ENCODE results near the gene PARD3B.

The PARD3B gene

GRCh38 chr2:205283736-205284270, 738.5 kb downstream of the PARD3B start:
- TF ChIP-seq, protein P1, sequence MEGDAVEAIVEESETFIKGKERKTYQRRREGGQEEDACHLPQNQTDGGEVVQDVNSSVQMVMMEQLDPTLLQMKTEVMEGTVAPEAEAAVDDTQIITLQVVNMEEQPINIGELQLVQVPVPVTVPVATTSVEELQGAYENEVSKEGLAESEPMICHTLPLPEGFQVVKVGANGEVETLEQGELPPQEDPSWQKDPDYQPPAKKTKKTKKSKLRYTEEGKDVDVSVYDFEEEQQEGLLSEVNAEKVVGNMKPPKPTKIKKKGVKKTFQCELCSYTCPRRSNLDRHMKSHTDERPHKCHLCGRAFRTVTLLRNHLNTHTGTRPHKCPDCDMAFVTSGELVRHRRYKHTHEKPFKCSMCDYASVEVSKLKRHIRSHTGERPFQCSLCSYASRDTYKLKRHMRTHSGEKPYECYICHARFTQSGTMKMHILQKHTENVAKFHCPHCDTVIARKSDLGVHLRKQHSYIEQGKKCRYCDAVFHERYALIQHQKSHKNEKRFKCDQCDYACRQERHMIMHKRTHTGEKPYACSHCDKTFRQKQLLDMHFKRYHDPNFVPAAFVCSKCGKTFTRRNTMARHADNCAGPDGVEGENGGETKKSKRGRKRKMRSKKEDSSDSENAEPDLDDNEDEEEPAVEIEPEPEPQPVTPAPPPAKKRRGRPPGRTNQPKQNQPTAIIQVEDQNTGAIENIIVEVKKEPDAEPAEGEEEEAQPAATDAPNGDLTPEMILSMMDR (IDR thresholded peaks at IDR 0.05; ENCODE audit: insufficient read depth, low read length, poor library complexity, severe bottlenecking): no peak
- H3K36me3 ChIP-seq (ENCODE audit: control insufficient read depth, insufficient read depth, low read length): no peaks in the 10 kb centered on the region
- no peaks in the 10 kb centered on the region for H3K27me3 ChIP-seq (replicated peaks; ENCODE audit: control insufficient read depth, insufficient read depth, low read length)
- H3K4me3 ChIP-seq (replicated peaks; ENCODE audit: low read depth, low read length): no peak overlapping the region
- no peak for DNase-seq (ENCODE audit: extremely low read depth, insufficient read length)

GRCh38 chr2:205284334-205284733, 739.1 kb downstream of the PARD3B start:
- DNase-seq (ENCODE audit: extremely low read depth, insufficient read length): no peak
- TF ChIP-seq, protein P1 (IDR thresholded peaks at IDR 0.05; ENCODE audit: insufficient read depth, low read length, poor library complexity, severe bottlenecking): no peak
- H3K27me3 ChIP-seq (replicated peaks; ENCODE audit: control insufficient read depth, insufficient read depth, low read length): no peaks in the 10 kb centered on the region
- H3K36me3 ChIP-seq (ENCODE audit: control insufficient read depth, insufficient read depth, low read length): no peaks in the 10 kb centered on the region
- H3K4me3 ChIP-seq (replicated peaks; ENCODE audit: low read depth, low read length): no peak overlapping the region

DNA sequence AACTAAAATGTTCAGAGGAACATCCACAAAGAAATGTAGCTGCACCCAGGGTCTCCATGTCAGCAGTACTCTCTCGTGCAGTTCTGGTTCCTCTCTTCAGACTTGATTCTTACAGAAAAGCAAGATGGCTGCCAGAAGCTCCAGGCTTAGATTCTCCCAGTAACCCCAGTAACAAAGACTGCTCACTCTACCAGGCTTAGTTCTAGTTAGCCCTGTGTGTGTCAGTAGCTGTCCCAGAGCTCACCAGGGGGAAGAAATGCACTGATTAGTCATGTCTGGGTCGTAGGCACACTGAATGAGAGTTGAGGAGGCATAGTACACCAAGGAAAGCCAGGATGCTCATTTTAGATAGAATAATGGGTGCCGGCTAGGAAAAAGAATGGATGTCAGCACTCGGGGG, 742.0 kb downstream of the PARD3B start:
- H3K27me3 ChIP-seq (replicated peaks; ENCODE audit: control insufficient read depth, insufficient read depth, low read length): no peaks in the 10 kb centered on the region
- no peak for DNase-seq (ENCODE audit: extremely low read depth, insufficient read length)
- TF ChIP-seq, protein P1 (IDR thresholded peaks at IDR 0.05; ENCODE audit: insufficient read depth, low read length, poor library complexity, severe bottlenecking): no peak

DNA sequence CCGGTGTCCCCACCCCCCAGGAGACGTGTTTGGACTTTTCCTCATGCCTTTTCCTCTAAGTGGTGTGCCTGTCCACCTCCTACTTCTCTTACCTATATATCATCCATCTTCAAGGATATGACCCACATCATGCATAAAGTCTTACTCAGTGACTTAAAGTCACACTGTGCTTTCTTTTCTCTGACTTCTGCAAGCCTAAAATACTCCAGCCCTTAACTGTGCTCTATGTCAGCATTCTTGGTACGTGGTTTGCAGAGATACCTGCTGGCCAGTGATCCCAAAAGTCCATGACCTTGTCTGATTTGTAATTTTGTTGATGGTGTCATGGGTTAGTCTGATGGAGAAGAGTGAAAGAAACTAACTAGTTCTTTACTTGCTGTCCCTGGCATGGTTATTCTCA, 743.4 kb downstream of the PARD3B start:
- no peaks in the 10 kb centered on the region for H3K27me3 ChIP-seq (replicated peaks; ENCODE audit: control insufficient read depth, insufficient read depth, low read length)
- no peak for DNase-seq (ENCODE audit: extremely low read depth, insufficient read length)
- TF ChIP-seq, protein P1 (IDR thresholded peaks at IDR 0.05; ENCODE audit: insufficient read depth, low read length, poor library complexity, severe bottlenecking): no peak

More for the DNA sequence above, 742.0 kb downstream of the PARD3B start:
- Histone ChIP-seq H3K36me3 (ENCODE audit: control insufficient read depth, insufficient read depth, low read length) (no peaks in the 10 kb centered on the region), H3K4me3 (replicated peaks; ENCODE audit: low read depth, low read length) (no peak overlapping the region)

GRCh38 chr2:205290299-205290698, 745.0 kb downstream of the PARD3B start:
- Histone ChIP-seq H3K36me3 (ENCODE audit: control insufficient read depth, insufficient read depth, low read length) (no peaks in the 10 kb centered on the region), H3K4me3 (replicated peaks; ENCODE audit: low read depth, low read length) (no peak overlapping the region), H3K27me3 (replicated peaks; ENCODE audit: control insufficient read depth, insufficient read depth, low read length) (no peaks in the 10 kb centered on the region)
- no peak for DNase-seq (ENCODE audit: extremely low read depth, insufficient read length)
- TF ChIP-seq, protein P1 (IDR thresholded peaks at IDR 0.05; ENCODE audit: insufficient read depth, low read length, poor library complexity, severe bottlenecking): no peak

More for the DNA sequence above, 743.4 kb downstream of the PARD3B start:
- no peak overlapping the region for H3K4me3 ChIP-seq (replicated peaks; ENCODE audit: low read depth, low read length)
- H3K36me3 ChIP-seq (ENCODE audit: control insufficient read depth, insufficient read depth, low read length): no peaks in the 10 kb centered on the region
